ENCODE results near the gene DNAJB6.

DNAJB6 gene

DNA sequence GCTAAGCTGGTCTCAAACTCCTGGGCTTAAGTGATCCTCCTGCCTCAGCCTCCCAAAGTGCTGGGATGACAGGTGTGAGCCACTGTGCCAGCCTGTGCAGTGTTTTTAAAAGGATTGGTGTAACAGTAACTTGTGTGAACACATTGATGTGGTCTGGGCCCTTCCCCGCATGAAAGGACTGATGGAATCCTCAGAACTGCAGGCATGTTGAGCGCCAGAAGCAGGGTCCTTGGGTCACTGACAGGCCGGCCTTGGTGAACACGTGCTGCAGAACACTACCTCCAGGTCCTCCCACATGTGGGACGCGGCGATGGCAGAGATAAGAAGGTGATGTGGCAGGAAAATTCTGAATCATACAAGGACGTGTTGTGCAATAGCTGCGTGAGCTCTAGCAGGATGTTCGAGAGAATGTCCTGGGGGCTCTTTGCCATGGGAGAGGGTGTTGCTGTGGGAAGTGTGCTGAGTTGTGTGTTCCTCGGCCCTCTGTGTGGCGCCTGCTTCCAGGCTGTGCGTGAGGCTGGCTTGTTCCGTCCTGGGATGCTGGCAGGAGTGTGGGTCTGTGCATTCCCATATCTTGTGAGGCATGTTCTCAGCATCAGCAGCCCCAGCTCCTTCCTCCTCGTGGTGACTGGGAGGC, 68.2 kb downstream of the DNAJB6 start:
- TF ChIP-seq, protein P1, sequence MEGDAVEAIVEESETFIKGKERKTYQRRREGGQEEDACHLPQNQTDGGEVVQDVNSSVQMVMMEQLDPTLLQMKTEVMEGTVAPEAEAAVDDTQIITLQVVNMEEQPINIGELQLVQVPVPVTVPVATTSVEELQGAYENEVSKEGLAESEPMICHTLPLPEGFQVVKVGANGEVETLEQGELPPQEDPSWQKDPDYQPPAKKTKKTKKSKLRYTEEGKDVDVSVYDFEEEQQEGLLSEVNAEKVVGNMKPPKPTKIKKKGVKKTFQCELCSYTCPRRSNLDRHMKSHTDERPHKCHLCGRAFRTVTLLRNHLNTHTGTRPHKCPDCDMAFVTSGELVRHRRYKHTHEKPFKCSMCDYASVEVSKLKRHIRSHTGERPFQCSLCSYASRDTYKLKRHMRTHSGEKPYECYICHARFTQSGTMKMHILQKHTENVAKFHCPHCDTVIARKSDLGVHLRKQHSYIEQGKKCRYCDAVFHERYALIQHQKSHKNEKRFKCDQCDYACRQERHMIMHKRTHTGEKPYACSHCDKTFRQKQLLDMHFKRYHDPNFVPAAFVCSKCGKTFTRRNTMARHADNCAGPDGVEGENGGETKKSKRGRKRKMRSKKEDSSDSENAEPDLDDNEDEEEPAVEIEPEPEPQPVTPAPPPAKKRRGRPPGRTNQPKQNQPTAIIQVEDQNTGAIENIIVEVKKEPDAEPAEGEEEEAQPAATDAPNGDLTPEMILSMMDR (conservative IDR thresholded peaks at IDR 0.05; ENCODE audit: low read depth, low read length) = no peak
- DNase-seq (ENCODE audit: low read depth) = peak; percentile 89
- H3K4me3 ChIP-seq (ENCODE audit: low read depth, low read length) = no peak overlapping the region

DNA sequence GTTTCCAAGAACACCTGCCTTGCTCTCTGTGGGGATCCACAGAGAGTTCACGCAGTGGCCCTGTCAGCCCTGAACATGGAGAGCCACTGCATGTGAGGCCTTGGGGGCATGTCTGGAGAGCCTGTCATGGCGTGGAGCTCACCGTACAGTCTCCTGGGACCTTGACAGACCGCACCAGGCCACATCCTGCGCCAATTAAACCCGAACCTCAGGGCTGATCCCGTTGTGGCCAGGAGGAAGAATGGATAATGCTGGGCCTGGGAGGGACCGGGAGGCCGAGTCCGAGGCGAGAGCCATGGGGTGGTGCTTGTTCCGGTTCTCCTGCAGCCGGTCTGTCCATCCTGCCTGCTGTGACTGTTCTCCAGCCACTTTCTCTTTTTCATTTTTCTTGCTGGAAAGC, 68.7 kb downstream of the DNAJB6 start:
- DNase-seq (ENCODE audit: low read depth) = no peak
- TF ChIP-seq, protein P1 (conservative IDR thresholded peaks at IDR 0.05; ENCODE audit: low read depth, low read length) = no peak
- no peak overlapping the region for H3K4me3 ChIP-seq (ENCODE audit: low read depth, low read length)

DNA sequence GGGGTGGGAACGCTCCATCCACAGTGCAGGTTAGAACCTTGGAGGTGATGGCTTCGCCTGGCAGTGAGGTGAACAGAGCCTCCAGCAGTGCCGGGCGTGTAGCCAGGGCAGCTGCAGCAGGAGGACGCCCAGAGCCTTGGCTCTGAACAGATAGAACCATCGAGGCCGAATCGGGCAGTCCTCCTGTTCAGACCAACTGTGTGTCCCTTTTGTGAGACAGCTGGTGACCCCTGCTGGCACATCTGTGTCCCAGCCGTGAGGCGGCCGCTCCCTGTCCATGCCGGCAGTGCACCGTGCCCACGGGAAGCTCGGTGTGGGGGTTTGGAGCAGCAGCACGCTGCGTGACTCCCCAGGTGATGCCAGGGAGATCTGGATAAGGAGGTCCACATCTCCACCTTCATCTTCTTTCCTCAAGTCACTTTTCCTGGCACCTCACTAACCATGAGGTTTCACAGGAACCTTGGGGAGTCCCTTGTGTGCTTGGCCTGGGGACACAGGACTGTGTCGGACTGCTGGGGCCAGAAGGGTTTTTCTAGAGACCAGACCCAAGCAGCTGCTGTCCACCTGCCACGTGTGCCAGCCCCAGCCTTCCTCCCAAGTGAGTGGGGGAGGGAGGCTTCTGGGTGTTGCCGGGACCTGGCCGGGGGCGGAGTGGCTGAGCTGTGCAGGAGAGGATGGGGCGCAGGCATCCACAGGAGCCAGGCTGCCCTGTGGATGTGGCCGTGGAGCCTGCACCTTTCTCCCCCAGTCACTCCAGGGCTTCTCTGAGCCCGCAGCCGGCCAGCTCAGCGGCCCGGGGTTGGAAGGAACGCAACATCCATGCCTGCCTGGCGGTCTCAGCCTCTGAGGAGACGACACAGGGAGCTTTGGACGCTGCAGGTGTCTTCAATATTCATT, 69.4 kb downstream of the DNAJB6 start:
- TF ChIP-seq, protein P1 (conservative IDR thresholded peaks at IDR 0.05; ENCODE audit: low read depth, low read length) = peak; percentile 14
- no peak overlapping the region for H3K4me3 ChIP-seq (ENCODE audit: low read depth, low read length)
- DNase-seq (ENCODE audit: low read depth) = peak; percentile 26

DNA sequence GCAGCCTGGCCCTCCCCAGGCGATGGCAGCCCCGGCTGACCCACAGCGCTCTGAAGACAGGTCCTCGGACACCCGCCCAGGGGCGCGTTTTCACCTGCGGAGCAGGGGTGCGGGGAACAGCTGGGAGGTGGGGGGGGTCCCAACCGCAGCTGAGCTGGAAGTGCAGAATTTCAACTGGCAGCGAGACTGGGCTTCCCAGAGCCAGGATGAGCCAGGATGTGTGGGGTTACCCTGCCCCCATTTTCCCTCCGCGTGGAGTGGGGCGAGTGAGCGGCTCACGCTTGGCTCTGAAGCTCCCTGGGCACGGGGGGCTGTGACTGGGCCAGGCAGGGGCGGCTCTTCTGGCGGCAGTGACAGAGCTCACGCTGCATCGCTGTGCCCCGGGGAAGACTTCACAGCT, 70.2 kb downstream of the DNAJB6 start:
- no peak for DNase-seq (ENCODE audit: low read depth)
- TF ChIP-seq, protein P1 (conservative IDR thresholded peaks at IDR 0.05; ENCODE audit: low read depth, low read length) = no peak
- no peak overlapping the region for H3K4me3 ChIP-seq (ENCODE audit: low read depth, low read length)

DNA sequence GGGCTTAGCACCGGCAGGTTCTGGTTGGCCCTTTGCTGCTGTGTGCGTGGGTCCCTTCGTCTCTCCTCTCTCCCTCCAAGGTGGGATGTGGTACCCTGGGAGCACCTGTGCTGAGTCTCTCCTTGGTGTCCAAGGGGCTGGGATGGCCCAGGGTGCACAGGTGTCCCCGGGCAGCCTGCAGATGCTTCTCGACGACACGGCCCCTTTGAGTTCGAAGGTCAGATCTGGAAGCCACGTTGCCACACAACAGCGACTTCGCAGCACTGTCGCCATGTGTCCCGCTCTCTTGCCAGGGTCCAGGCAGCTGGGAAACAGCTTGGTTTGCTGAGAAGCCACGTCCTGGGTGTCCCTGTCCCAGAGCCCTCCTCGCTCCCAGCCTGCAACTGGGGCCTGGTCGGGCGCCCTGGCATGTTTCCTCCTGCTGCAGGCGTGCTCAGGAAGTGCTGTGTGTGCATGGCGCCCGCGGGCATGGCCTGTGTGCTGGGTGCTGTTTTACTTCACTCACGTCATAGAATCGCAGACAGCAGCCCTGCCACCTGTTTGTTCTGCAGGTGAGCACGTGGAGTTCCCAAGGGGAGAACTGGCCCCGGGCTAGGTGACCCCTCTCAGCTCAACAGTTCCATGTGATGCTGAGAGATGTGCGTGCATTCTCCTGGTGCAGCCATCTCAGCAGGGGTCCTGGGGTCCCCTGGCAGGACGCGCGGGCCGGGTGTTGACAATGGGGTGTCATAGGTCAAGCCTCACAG, 70.9 kb downstream of the DNAJB6 start:
- no peak for DNase-seq (ENCODE audit: low read depth)
- TF ChIP-seq, protein P1 (conservative IDR thresholded peaks at IDR 0.05; ENCODE audit: low read depth, low read length) = no peak
- H3K4me3 ChIP-seq (ENCODE audit: low read depth, low read length) = no peak overlapping the region

DNA sequence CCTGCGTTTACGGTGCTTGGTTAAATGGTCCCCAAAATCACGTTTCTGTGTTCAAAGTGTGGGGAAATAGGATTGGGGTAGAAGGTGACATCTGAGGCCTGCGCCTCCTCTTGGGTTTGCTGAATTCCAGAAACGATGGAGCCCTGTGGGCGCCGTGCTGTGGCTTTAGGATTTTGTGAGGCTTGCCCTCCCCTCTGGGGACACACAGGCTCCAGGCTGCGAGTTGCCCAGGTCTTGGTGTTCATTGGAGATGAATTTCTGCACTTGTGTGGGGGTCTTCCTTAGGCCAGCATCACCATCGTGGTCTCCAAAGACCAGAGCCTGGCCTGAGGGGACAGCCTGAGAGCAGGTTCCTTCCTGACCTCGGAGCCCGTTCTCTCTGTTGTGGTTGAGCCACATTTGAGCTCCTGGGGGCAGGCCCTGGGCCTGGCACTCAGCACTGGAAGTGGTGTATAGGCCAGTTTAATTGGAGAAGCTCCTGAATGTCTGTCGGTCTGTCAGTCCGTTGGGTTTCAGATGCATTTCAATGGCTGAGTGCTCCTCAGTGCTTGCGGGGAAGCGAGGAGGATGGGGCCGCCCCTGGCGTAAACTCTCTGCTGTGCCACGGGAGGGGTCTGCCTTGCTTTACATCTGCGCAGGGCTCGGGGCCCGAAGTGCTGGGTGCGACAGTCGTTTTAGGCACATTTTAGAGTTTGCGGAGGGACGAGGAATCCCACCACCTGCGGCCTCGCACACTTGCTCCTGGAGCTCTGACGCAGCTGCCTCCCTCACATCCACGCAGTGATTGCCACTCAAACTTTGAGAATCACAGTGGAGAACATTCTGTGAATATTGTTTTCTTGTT, 71.7 kb downstream of the DNAJB6 start:
- TF ChIP-seq, protein P1 (conservative IDR thresholded peaks at IDR 0.05; ENCODE audit: low read depth, low read length) = no peak
- H3K4me3 ChIP-seq (ENCODE audit: low read depth, low read length) = no peak overlapping the region
- DNase-seq (ENCODE audit: low read depth) = no peak

Measured in choroid plexus epithelial cell (primary cell).